ENCODE measurements around the gene RASA3. TPM values are rescaled to one million over a fixed set of nuclear protein-coding genes. Genes with fewer than 3 reads are reported as not detected.
A peak's percentile ranks its signal among the peaks of the same experiment; 100 is the strongest.

RASA3 gene
- total RNA-seq, 2 donors from 2014 or later = 8.6 to 12.5 TPM

DNA sequence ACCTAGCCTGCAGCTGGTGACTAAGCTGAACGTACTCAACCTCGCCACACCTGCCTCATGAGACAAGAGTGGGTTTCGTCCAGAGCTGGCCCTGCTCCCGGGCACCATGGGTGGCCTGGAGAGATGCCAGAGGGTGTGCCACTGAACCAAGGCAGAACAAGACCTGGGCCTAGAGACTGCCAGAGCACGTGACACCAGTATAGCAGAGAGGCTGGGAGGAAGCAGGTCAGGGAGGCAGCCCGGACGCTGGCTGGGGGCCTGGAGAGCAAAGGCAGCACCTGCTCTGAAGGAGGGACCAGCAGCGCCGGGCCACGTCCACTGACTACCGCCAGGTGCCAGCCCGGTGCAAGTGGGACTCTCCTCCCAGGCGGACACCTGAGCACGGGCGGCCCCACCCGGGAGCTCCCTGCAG is 151.2 kb downstream of the RASA3 start:
- H3K4me1 ChIP-seq (replicated peaks) = no peaks in the 10 kb centered on the region
- TF ChIP-seq POLR2A (IDR thresholded peaks at IDR 0.05) = peak; percentile 29
- peak; percentile 87 for TF ChIP-seq POLR2AphosphoS5 (IDR thresholded peaks at IDR 0.05)
- peak in 2 of 4 experiments; percentile 30 to 51 for TF ChIP-seq CTCF (IDR thresholded peaks at IDR 0.05)
- H3K27ac ChIP-seq = peak overlapping the region in 1 of 2 donors; percentile 33
- WGBS = 44% methylated on average over 16 of the region's 16 CpGs
- DNase-seq (ENCODE audit: low spot score) = peak; percentile 88
- H3K4me3 ChIP-seq = no peak overlapping the region
- H3K9me3 ChIP-seq = no peaks in the 10 kb centered on the region
- intact Hi-C loops (cut with DNase I) = no loop called here
- no peaks in the 10 kb centered on the region for H3K27me3 ChIP-seq (replicated peaks; ENCODE audit: insufficient read depth)
- H3K36me3 ChIP-seq = no peaks in the 10 kb centered on the region

- peak overlapping the region in 1 of 2 donors; percentile 33 for H3K27ac ChIP-seq
Observed at GRCh38 chr13:113980489-113981064, 151.8 kb downstream of the RASA3 start.

DNA sequence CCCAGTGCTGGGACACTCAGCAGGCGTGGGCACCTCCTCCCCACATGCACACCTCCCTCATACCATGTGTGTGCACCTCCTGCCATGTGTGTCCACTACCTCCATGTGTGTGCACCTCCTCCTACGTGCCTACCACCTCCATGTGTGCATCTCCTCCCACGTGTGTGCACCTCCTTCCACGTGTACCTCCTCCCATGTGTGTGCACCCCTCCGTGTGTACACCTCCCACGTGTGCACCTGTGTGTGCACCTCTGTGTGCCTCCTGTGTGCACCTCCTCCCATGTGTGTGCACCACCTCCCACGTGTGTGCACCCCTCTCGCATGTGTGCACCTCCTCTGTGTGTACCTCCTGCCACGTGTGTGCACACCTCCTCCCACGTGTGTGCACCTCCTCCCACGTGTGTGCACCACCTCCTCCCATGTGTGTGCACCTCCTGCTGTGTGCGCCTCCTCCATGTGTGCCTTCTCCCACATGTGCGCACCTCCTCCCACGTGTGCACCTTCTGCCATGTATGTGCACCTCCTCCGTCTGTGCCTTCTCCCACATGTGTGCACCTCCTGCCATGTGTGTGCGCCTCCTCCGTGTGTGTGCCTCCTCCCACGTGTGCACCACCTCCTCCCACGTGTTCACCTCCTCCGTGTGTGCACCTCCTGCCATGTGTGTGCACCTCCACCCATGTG is 152.5 kb downstream of the RASA3 start:
- no peak overlapping the region for H3K4me3 ChIP-seq
- DNase-seq (ENCODE audit: low spot score) = no peak
- intact Hi-C loops (cut with DNase I) = loop anchor here (10.0 kb wide), 1 partner anchor 155 kb away; the partner anchor contains the start of gene RASA3
- no peak overlapping the region for H3K27ac ChIP-seq
- no peak for TF ChIP-seq POLR2A (IDR thresholded peaks at IDR 0.05)
- TF ChIP-seq POLR2AphosphoS5 (IDR thresholded peaks at IDR 0.05) = no peak
- no peak for TF ChIP-seq CTCF (IDR thresholded peaks at IDR 0.05)
- no peaks in the 10 kb centered on the region for H3K9me3 ChIP-seq
- no peaks in the 10 kb centered on the region for H3K36me3 ChIP-seq
- WGBS = 94% methylated on average over 20 of the region's 20 CpGs
- no peaks in the 10 kb centered on the region for H3K27me3 ChIP-seq (replicated peaks; ENCODE audit: insufficient read depth)
- H3K4me1 ChIP-seq (replicated peaks) = no peaks in the 10 kb centered on the region

More at GRCh38 chr13:113980489-113981064, 151.8 kb downstream of the RASA3 start:
- TF ChIP-seq CTCF (IDR thresholded peaks at IDR 0.05) (no peak), POLR2A (IDR thresholded peaks at IDR 0.05) (no peak), POLR2AphosphoS5 (IDR thresholded peaks at IDR 0.05) (no peak)
- no peaks in the 10 kb centered on the region for H3K9me3 ChIP-seq
- DNase-seq (ENCODE audit: low spot score) = no peak
- no peaks in the 10 kb centered on the region for H3K27me3 ChIP-seq (replicated peaks; ENCODE audit: insufficient read depth)
- H3K4me3 ChIP-seq = no peak overlapping the region
- intact Hi-C loops (cut with DNase I) = no loop called here
- H3K4me1 ChIP-seq (replicated peaks) = no peaks in the 10 kb centered on the region
- WGBS = 83% methylated on average over 12 of the region's 12 CpGs
- no peaks in the 10 kb centered on the region for H3K36me3 ChIP-seq

GRCh38 chr13:113978741-113979481 is 153.5 kb downstream of the RASA3 start:
- intact Hi-C loops (cut with DNase I) = loop anchor here (10.0 kb wide), 1 partner anchor 156 kb away; the partner anchor contains the start of gene RASA3
- no peak overlapping the region for H3K27ac ChIP-seq
- no peak overlapping the region for H3K4me3 ChIP-seq
- WGBS = 88% methylated on average over 41 of the region's 41 CpGs
- H3K27me3 ChIP-seq (replicated peaks; ENCODE audit: insufficient read depth) = no peaks in the 10 kb centered on the region
- no peak for TF ChIP-seq POLR2AphosphoS5 (IDR thresholded peaks at IDR 0.05)
- no peak for TF ChIP-seq CTCF (IDR thresholded peaks at IDR 0.05)
- TF ChIP-seq POLR2A (IDR thresholded peaks at IDR 0.05) = no peak
- no peaks in the 10 kb centered on the region for H3K9me3 ChIP-seq
- H3K4me1 ChIP-seq (replicated peaks) = no peaks in the 10 kb centered on the region
- DNase-seq (ENCODE audit: low spot score) = no peak
- H3K36me3 ChIP-seq = no peaks in the 10 kb centered on the region
